IMR-90 (cell line): ENCODE measurements around the gene SSC4D. TPM values are rescaled to one million over a fixed set of nuclear protein-coding genes. Genes with fewer than 3 reads are reported as not detected.

Source experiments
- ATAC-seq: fragments of 200-7000 bp; cut with Tn5 transposase; 2 replicates; pipeline ENCODE4 v1.9.1; 2020; ENCODE audit warnings: low read depth, mild to moderate bottlenecking, moderate library complexity
- BruUV-seq: library from RNA; stranded (reverse); fragments of 400-500 nt; replicated peaks from 2 replicates; lab custom pipeline; 2021; lab: Mats Ljungman, UMichigan
- CTCF ChIA-PET: fragments of 300-600 bp; formaldehyde crosslinking; extraction: SDS; loops from one replicate; lab custom pipeline; 2021; ENCODE audit warnings: antibody characterized with exemption; lab: Yijun Ruan, JAX
- POLR2A ChIA-PET: fragments of 300-600 bp; sonication (Branson Sonifier 250); formaldehyde crosslinking; loops from one replicate; lab custom pipeline; 2022; ENCODE audit warnings: antibody characterized with exemption; ENCODE audit not compliant: unreplicated experiment; lab: Charles Lee
- DNase-seq: peaks from one replicate; pipeline ENCODE4 v3.0.0; 2013
- H2AFZ ChIP-seq: replicated peaks from 2 replicates; pipeline ENCODE3; 2013; ENCODE audit warnings: low read length, mild to moderate bottlenecking; ENCODE audit not compliant: poor library complexity
- H2AK5ac ChIP-seq: 2 replicates; pipeline ENCODE4 v1.6.1; 2013; ENCODE audit warnings: low read depth, low read length, inconsistent platforms
- H2AK9ac ChIP-seq: replicated peaks from 2 replicates; pipeline ENCODE3; 2013; ENCODE audit warnings: mild to moderate bottlenecking, low read depth, low read length, moderate library complexity; ENCODE audit not compliant: poor library complexity
- H2BK120ac ChIP-seq: 2 replicates; pipeline ENCODE4 v1.6.1; 2013; ENCODE audit warnings: low read depth, low read length, inconsistent platforms
- H2BK15ac ChIP-seq: 3 replicates; pipeline ENCODE4 v1.6.1; 2013; ENCODE audit warnings: low read depth, low read length, inconsistent platforms
- H2BK20ac ChIP-seq: 2 replicates; pipeline ENCODE4 v1.6.1; 2013; ENCODE audit warnings: low read depth, mild to moderate bottlenecking, inconsistent platforms, low read length, moderate library complexity
- H2BK5ac ChIP-seq: 2 replicates; pipeline ENCODE4 v1.6.1; 2013; ENCODE audit warnings: mild to moderate bottlenecking, low read depth, low read length, inconsistent platforms; ENCODE audit not compliant: poor library complexity, severe bottlenecking
- H3K14ac ChIP-seq: replicated peaks from 2 replicates; pipeline ENCODE4 v1.6.1; 2013; ENCODE audit warnings: low read depth, low read length, inconsistent platforms
- H3K18ac ChIP-seq: 2 replicates; pipeline ENCODE4 v1.6.1; 2013; ENCODE audit warnings: low read depth, low read length, control low read depth
- H3K23ac ChIP-seq: 2 replicates; pipeline ENCODE4 v1.6.1; 2013; ENCODE audit warnings: low read depth, low read length, inconsistent platforms
- H3K27ac ChIP-seq: 2 replicates; pipeline ENCODE4 v1.5.1; 2013; ENCODE audit warnings: mild to moderate bottlenecking, control low read depth, low read length; ENCODE audit not compliant: insufficient read depth
- H3K27me3 ChIP-seq: 2 replicates; pipeline ENCODE4 v1.6.1; 2013; ENCODE audit warnings: low read length; ENCODE audit not compliant: control insufficient read depth, insufficient read depth
- H3K36me3 ChIP-seq: 2 replicates; pipeline ENCODE4 v1.6.1; 2013; ENCODE audit warnings: low read length, mixed read lengths; ENCODE audit not compliant: control insufficient read depth, insufficient read depth
- H3K4ac ChIP-seq: 2 replicates; pipeline ENCODE4 v1.6.1; 2013; ENCODE audit warnings: low read depth, low read length, inconsistent platforms
- H3K4me1 ChIP-seq: 2 replicates; pipeline ENCODE4 v1.6.1; 2013; ENCODE audit warnings: low read length, mixed read lengths; ENCODE audit not compliant: control insufficient read depth, insufficient read depth
- H3K4me2 ChIP-seq: 2 replicates; pipeline ENCODE4 v1.6.1; 2013; ENCODE audit warnings: low read depth, mild to moderate bottlenecking, control low read depth, low read length, moderate library complexity
- H3K4me3 ChIP-seq: 2 replicates; pipeline ENCODE4 v1.5.1; 2013; ENCODE audit warnings: low read depth, mild to moderate bottlenecking, control low read depth, low read length, moderate library complexity; ENCODE audit not compliant: insufficient read depth
- H3K56ac ChIP-seq: 2 replicates; pipeline ENCODE4 v1.6.1; 2013; ENCODE audit warnings: low read length, inconsistent platforms; ENCODE audit not compliant: insufficient read depth; ENCODE audit errors: extremely low read depth
- H3K79me1 ChIP-seq, 2 experiments: 2 replicates each; pipeline ENCODE4 v1.6.1; 2013; ENCODE audit warnings: low read length in 2 of 2, inconsistent platforms in 1 of 2, low read depth in 1 of 2
- H3K9ac ChIP-seq: 2 replicates; pipeline ENCODE4 v1.6.1; 2013; ENCODE audit warnings: low read depth, low read length, control low read depth
- H3K9me1 ChIP-seq: 2 replicates; pipeline ENCODE4 v1.6.1; 2013; ENCODE audit warnings: low read length, inconsistent platforms; ENCODE audit not compliant: insufficient read depth
- H3K9me3 ChIP-seq: 2 replicates; pipeline ENCODE4 v1.6.1; 2013; ENCODE audit warnings: low read length; ENCODE audit not compliant: control insufficient read depth, insufficient read depth
- H4K20me1 ChIP-seq: 2 replicates; pipeline ENCODE4 v1.6.1; 2013; ENCODE audit warnings: low read length, inconsistent platforms; ENCODE audit not compliant: insufficient read depth
- H4K5ac ChIP-seq: 2 replicates; pipeline ENCODE4 v1.6.1; 2013; ENCODE audit warnings: mild to moderate bottlenecking, low read depth, low read length, control low read depth
- H4K8ac ChIP-seq, 2 experiments: 2 replicates each; pipeline ENCODE4 v1.6.1; 2013; ENCODE audit warnings: low read depth in 2 of 2, low read length in 2 of 2, control low read depth in 1 of 2, inconsistent platforms in 1 of 2
- H4K91ac ChIP-seq: 2 replicates; pipeline ENCODE4 v1.6.1; 2013; ENCODE audit warnings: low read depth, low read length, inconsistent platforms; ENCODE audit not compliant: insufficient read depth
- BHLHE40 ChIP-seq: fragments of 150-350 bp; IDR thresholded peaks from 2 replicates; pipeline ENCODE4 v1.6.1; 2016; ENCODE audit warnings: mild to moderate bottlenecking, low read depth, low read length
- CEBPB ChIP-seq: IDR thresholded peaks from 2 replicates; pipeline ENCODE4 v1.6.1; 2012; ENCODE audit warnings: low read depth, low read length, improper control_type of control experiment
- CHD1 ChIP-seq: IDR thresholded peaks from 2 replicates; pipeline ENCODE4 v1.6.1; 2012; ENCODE audit warnings: low read depth, low read length, improper control_type of control experiment
- CTCF ChIP-seq: conservative IDR thresholded peaks from 2 replicates; pipeline ENCODE4 v1.5.1; 2012; ENCODE audit warnings: mild to moderate bottlenecking, low read depth, low read length, improper control_type of control experiment
- ELK1 ChIP-seq: fragments of 150-350 bp; IDR thresholded peaks from 2 replicates; pipeline ENCODE4 v1.6.1; 2016; ENCODE audit warnings: low read depth, mild to moderate bottlenecking, low read length, moderate library complexity, borderline replicate concordance
- FOS ChIP-seq: fragments of 150-350 bp; IDR thresholded peaks from 2 replicates; pipeline ENCODE4 v1.6.1; 2016; ENCODE audit warnings: low read depth, low read length
- MAFK ChIP-seq: IDR thresholded peaks from 2 replicates; pipeline ENCODE4 v1.6.1; 2012; ENCODE audit warnings: low read depth, low read length, improper control_type of control experiment
- MAZ ChIP-seq: IDR thresholded peaks from 2 replicates; pipeline ENCODE4 v1.6.1; 2012; ENCODE audit warnings: low read depth, mild to moderate bottlenecking, low read length, improper control_type of control experiment, moderate library complexity, borderline replicate concordance
- MXI1 ChIP-seq: IDR thresholded peaks from 2 replicates; pipeline ENCODE4 v1.6.1; 2012; ENCODE audit warnings: low read depth, mild to moderate bottlenecking, low read length, moderate library complexity, borderline replicate concordance
- NFE2L2 ChIP-seq: fragments of 150-350 bp; IDR thresholded peaks from 2 replicates; pipeline ENCODE4 v1.6.1; 2016; ENCODE audit warnings: low read depth, mild to moderate bottlenecking, low read length
- POLR2A ChIP-seq: IDR thresholded peaks from 2 replicates; pipeline ENCODE4 v1.6.1; 2012; ENCODE audit warnings: mild to moderate bottlenecking, low read depth, low read length
- RAD21 ChIP-seq: IDR thresholded peaks from 2 replicates; pipeline ENCODE4 v1.6.1; 2012; ENCODE audit warnings: low read length, improper control_type of control experiment
- RCOR1 ChIP-seq: IDR thresholded peaks from 2 replicates; pipeline ENCODE4 v1.6.1; 2012; ENCODE audit warnings: mild to moderate bottlenecking, low read length, improper control_type of control experiment; ENCODE audit not compliant: insufficient replicate concordance
- RFX5 ChIP-seq: IDR thresholded peaks from 2 replicates; pipeline ENCODE4 v1.8.0; 2012; ENCODE audit warnings: low read depth, mild to moderate bottlenecking, low read length, moderate library complexity
- SMC3 ChIP-seq: fragments of 150-350 bp; IDR thresholded peaks from 2 replicates; pipeline ENCODE4 v1.6.1; 2016; ENCODE audit warnings: low read depth, mild to moderate bottlenecking, antibody characterized with exemption, low read length, moderate library complexity
- USF2 ChIP-seq: fragments of 150-350 bp; IDR thresholded peaks from 2 replicates; pipeline ENCODE4 v1.6.1; 2017; ENCODE audit warnings: mild to moderate bottlenecking, antibody characterized with exemption, low read length, low read depth
- WGBS, 2 experiments: methylation state at CpG; one replicate each; pipeline versions ENCODE4 v1.1.5 to v1.1.7; 2013; ENCODE audit warnings: missing lambda C conversion rate in 2 of 2; ENCODE audit not compliant: insufficient read length in 1 of 2; ENCODE audit errors: extremely low coverage in 2 of 2; 5-methylcytosine and 5-hydroxymethylcytosine counted together
- dilution Hi-C: fragments of 300-500 bp; cut with HindIII; formaldehyde crosslinking; loops from one replicate; pipeline ENCODE4 v1.14.3; 2018; ENCODE audit warnings: low sequenced_read_pairs; ENCODE audit not compliant: unreplicated experiment
- in situ Hi-C: fragments of 300-500 bp; cut with MboI; formaldehyde crosslinking; loops from 3 replicates; pipeline ENCODE4 v1.14.3; 2019; ENCODE audit warnings: low sequenced_read_pairs, inconsistent platforms, mixed read lengths
- intact Hi-C: fragments of 100-400 bp; cut with micrococcal nuclease; formaldehyde crosslinking; loops from 2 replicates; pipeline ENCODE4 v1.10.0; 2022
- polyA plus RNA-seq, 3 experiments: library from polyadenylated mRNA; depleted of rRNA; stranded (reverse); fragments of >200 nt; gene quantifications; 2 replicates each; pipeline ENCODE4 v1.2.3, GENCODE V29; 2012; ENCODE audit warnings: low replicate concordance in 1 of 3
- total RNA-seq: library from RNA; depleted of rRNA; stranded (reverse); fragments of >200 nt; gene quantifications from 2 replicates; pipeline ENCODE4 v1.2.3, GENCODE V29; 2012

SSC4D gene
- total and polyA plus RNA-seq, 2 of the 4 experiments (the other 2 are of a cell fraction), result 0.36 to 0.70 TPM

GRCh38 chr7:76407718-76408117, 1.8 kb downstream of the SSC4D start:
- H3K4ac ChIP-seq, result no peak overlapping the region
- no peak overlapping the region for H2AFZ ChIP-seq
- POLR2A ChIA-PET, result interaction anchor here (0.5 kb wide), 1 partner anchor 15 kb away, joined by 3 read pairs; no protein-coding TSS in a partner anchor
- in situ Hi-C loops, result no loop called here
- no peak overlapping the region; the same call in 1 of the 2 replicates for H3K14ac ChIP-seq
- no peaks in the 10 kb centered on the region for H3K9me3 ChIP-seq
- H3K4me1 ChIP-seq, result no peaks in the 10 kb centered on the region
- no peak overlapping the region for H3K4me3 ChIP-seq
- no peak overlapping the region for H2BK120ac ChIP-seq
- no peak overlapping the region for H2AK5ac ChIP-seq
- no peaks in the 10 kb centered on the region for H4K20me1 ChIP-seq
- WGBS, 2 experiments, result 88% methylated on average over 1 of the region's 4 CpGs; no CpG with 5 or more reads in 1 of the 2 experiments
- H4K8ac ChIP-seq, result no peak overlapping the region
- H3K79me1 ChIP-seq, result no peaks in the 10 kb centered on the region
- ATAC-seq (no peak), DNase-seq (no peak)
- H3K9ac ChIP-seq, result no peak overlapping the region
- peaks cover 3% of the 10 kb centered on the region; the same call in 1 of the 2 replicates for H3K9me1 ChIP-seq
- no peak overlapping the region for H3K56ac ChIP-seq
- H2AK9ac ChIP-seq, result no peak overlapping the region
- BruUV-seq, result no TSS peak
- intact Hi-C loops, result no loop called here
- no peak overlapping the region for H3K4me2 ChIP-seq
- no peak overlapping the region for H2BK15ac ChIP-seq
- H3K27me3 ChIP-seq, result peaks cover 7% of the 10 kb centered on the region
- no peak for TF ChIP-seq CTCF
- TF ChIP-seq CEBPB, result no peak
- TF ChIP-seq FOS, result no peak
- no peak for TF ChIP-seq RAD21
- TF ChIP-seq RCOR1, result no peak
- no peak for TF ChIP-seq MXI1
- no peak for TF ChIP-seq MAFK
- TF ChIP-seq USF2, result no peak
- TF ChIP-seq ELK1, result no peak
- no peak for TF ChIP-seq POLR2A
- TF ChIP-seq SMC3, result no peak
- no peak for TF ChIP-seq BHLHE40
- TF ChIP-seq NFE2L2, result no peak
- TF ChIP-seq RFX5, result no peak
- no peak for TF ChIP-seq CHD1
- TF ChIP-seq MAZ, result no peak
- no peaks in the 10 kb centered on the region for H3K36me3 ChIP-seq
- dilution Hi-C loops, result no loop called here
- no peak overlapping the region for H3K18ac ChIP-seq
- H2BK5ac ChIP-seq, result no peak overlapping the region
- no peak overlapping the region for H4K91ac ChIP-seq
- H3K23ac ChIP-seq, result no peak overlapping the region
- H2BK20ac ChIP-seq, result no peak overlapping the region
- CTCF ChIA-PET, result no interaction called here
- no peak overlapping the region for H3K27ac ChIP-seq
- H4K5ac ChIP-seq, result no peak overlapping the region
